ENCODE results near the gene ZNF462.

Gene ZNF462

GRCh38 chr9:106931466-106931865, 68.5 kb downstream of the ZNF462 start:
- no peak for DNase-seq

DNA sequence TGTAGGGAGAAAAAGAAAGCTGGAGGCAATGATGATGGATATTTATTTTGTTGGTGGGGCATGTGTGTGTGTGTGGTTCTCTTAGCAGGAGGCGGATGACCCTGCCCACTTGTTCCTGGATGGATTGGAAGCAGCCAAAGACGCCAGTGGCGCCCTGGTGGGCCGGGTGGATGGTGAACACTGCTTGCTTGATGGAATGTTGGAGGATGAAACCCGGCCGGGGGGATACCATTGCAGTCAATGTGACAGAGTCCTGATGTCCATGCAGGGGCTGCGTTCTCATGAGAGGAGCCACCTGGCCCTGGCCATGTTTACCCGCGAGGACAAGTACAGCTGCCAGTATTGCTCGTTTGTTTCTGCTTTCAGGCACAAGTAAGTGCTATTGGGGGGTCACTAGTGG, 69.2 kb downstream of the ZNF462 start:
- no peak for DNase-seq

- DNase-seq = no peak
Observed at GRCh38 chr9:106932675-106933074, 69.7 kb downstream of the ZNF462 start.

DNA sequence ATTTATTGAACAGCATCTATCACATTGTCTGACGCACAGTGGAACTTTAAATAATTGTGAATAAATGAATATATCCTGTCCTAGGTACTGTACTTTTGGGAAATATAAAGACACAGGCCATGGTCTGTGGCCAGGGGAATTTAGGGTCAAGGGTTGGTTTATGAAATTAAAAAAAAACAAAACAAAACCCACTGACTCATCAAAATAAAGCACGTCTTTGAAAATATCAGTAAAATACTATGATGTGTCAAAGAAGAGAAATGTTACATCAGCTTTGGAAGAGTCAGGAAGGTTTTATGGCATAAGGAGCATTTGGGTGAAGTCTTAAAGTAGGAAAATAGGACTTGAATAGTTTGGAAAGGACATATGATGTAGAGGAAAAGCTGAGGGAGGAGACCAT, 70.5 kb downstream of the ZNF462 start:
- DNase-seq = no peak

DNA sequence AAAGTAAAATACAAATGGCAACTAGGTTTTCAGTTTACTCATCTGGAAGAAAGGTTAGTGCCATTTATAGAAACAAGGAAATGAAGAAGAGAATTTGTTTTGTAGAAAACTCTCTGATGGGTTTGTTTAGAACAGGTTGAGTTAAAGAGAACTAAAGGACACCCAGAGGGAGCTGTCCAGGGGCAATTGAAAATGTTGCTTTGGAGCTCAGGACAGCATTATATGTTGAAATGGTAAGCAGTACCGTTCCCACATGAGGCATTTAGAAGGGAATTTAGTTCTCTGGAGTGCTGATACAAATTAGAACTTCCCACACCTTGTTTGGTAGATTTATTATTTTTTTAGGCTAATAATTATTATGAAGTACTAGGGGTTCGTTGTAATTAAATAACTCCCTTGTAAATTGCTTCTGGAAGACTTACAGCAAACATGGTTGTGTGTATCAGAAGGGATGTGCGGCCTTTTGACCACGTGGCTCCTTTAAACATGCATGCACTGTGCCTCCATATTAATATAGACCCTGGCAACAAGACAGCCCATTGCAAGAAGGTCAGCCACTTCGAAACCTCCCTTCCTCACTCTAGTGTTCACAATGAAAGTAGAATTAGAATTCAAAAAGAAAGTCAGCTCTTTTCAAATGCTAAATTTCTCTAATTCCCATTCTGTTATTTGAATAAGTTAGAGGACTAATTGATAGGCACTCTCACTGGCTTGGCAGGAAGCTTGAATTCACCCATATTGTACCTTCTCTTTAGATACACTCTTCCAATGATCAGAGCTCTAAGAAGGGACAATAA, 71.7 kb downstream of the ZNF462 start:
- no peak for DNase-seq

GRCh38 chr9:106936680-106937079, 73.7 kb downstream of the ZNF462 start:
- no peak for DNase-seq

DNA sequence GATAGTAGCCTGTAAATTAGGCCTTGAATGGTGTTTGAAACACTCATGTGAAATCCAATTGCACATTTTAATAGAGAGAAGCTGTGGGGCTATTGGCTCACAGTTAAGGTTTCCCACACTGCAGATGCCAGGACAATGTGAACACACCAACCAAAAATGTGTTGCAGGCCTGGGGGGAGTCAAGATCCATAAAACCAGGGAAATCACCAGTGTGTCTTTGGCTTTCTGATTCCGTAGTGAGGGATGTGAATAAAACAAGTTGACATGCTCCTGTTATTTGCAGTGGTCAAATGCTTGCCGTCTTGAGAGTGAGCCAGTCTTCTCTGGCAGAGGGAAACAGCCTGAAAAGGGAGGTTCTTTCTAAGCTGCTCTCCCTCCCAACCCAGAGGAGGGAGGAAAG, 79.0 kb downstream of the ZNF462 start:
- DNase-seq = no peak

DNA sequence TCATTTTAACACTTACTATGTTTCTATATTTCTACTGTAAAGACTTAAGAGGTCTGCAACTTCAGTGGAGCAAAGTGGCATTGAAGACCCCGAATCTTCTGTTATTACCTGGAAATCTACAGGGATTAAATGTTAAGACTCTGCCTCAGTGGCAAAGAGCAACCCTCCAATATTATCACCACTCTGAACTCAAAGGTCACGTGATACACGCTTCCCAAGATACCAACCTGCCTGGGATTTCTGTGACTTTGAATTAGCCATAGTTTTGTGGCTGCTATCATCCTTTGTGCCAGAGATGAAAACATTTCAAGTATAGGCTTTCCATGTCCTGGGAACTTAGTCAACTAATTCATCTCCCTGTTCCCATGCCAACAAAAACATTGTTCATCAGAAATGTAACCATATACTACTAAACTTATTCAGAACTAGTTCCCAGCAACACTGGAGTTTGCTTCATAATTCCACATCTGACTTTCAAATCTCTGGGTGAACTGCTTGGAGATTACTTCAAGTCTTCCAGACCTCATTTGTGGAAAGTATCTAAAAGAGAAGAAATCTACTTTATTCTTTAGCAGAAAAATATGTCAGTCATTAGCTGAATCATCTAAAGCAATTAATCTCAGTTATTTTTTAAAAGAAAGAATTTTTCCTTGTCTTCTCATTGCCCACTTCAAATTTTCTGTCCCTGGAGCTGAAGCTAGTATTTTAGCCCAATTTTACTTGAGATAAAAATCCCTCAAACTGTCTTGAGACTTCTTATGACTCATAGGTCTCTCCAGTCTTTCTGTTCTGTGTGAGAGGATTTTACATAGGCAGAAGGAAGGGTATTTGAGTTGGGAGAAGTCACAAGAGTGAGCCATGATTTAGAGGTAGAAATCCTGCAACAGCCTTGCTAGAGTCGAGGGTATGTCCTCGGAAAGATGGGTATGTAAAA, 83.0 kb downstream of the ZNF462 start:
- no peak for DNase-seq

- DNase-seq = peak; percentile 4
Observed at GRCh38 chr9:106947106-106947900, 84.3 kb downstream of the ZNF462 start.

- DNase-seq = peak; percentile 21
Observed at GRCh38 chr9:106953174-106953573, 90.2 kb downstream of the ZNF462 start.

GRCh38 chr9:106954558-106954957, 91.6 kb downstream of the ZNF462 start:
- DNase-seq = no peak

- no peak for DNase-seq
Observed at GRCh38 chr9:106954974-106955850, 92.2 kb downstream of the ZNF462 start.

DNA sequence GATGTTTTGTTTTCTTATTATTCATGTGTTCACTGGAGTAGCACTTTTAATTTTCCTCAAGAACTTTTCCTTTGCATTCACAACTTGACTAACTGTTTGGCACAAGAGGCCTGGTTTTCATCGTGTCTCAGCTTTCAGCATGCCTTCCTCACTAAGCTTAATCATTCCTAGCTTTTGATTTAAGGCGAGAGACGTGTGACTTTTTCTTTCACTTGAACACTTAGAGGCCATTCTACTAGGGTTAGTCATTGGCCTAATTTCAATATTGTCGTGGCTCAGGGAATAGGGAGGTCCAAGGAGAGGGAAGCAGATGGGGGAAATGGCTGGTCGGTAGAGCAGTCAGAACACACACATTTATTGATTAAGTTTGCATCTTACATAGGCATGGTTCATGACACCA, 94.0 kb downstream of the ZNF462 start:
- DNase-seq = no peak

DNA sequence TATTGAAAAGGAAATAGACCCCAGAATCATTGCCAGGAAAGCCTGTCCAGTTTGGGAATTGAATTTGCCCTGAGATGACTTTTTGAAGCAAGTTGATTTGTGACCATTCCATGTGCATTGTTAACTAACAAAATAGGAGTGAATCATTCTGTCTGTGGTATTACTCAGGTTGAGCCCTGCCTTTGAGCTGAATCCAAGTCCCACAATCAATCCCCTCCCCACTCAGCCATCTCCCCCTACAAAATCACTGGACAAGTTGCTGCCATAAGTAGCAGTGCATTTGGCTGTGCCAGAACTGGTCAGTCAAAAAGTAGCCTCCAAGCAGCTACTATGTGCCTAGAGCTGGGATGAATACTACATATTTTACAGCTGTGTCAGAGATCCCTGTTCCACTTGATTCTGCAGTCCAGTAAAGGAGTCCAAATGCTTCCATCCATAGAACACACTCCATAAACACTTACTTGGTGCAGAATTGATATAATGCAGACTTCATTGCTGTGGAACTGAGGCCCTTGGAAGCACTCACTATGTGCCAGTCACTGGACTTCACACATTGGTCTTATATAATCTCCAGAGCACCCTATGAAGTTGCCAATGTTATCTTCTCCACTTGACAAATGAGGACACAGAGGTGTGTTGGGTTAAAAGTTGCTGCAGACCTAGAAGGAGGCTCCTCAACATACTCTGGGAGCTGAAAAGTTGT, 96.1 kb downstream of the ZNF462 start:
- no peak for DNase-seq

DNA sequence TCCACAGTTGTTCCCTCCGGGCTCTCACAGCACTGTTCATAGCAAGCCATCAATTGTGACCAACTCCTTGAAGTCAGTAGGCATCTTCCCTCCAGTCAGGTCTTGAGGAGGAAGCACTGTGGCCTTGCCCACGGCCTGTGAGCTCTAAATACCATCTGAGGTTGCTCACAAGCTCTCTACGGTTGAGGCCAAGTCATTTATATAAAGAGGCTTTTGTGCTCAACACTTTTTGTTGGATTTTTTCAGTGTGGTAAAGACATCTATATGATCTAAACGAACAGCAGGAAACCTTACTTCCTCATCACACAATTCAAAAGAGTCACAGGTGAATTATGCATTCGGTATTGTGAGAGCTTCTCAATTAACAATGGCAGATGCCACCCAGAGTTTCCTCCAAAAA, 97.3 kb downstream of the ZNF462 start:
- no peak for DNase-seq

GRCh38 chr9:106961623-106962022, 98.7 kb downstream of the ZNF462 start:
- DNase-seq = no peak

GRCh38 chr9:106962122-106962521, 99.2 kb downstream of the ZNF462 start:
- DNase-seq = no peak

GRCh38 chr9:106962615-106963363, 99.8 kb downstream of the ZNF462 start:
- DNase-seq = no peak

DNA sequence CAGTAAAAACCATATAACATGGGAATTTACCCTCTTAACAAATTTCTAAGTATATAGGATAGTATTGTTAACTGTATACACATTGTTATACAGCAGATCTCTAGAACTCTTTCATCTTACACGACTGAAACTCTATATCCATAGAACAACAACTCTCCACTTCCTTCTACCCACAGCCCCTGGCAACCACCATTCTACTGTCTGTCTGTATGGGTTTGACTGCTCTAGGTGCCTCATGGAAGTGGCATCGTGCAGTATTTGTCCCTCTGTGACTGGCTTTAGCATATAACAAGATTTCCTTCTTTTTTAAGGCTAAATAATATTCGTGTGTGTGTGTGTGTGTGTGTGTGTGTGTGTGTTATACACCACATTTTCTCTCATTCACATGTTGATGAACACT, 100.7 kb downstream of the ZNF462 start:
- no peak for DNase-seq

- DNase-seq = no peak
Observed at GRCh38 chr9:106964329-106964728, 101.4 kb downstream of the ZNF462 start.
